NB4 (cell line): Measurements from ENCODE around the gene EPHA5.

Experiments used
- MYC ChIP-seq: IDR thresholded peaks from 2 replicates; pipeline ENCODE4 v1.6.1; 2011; ENCODE audit warnings: low read depth, low read length
- POLR2A ChIP-seq: IDR thresholded peaks from 2 replicates; pipeline ENCODE4 v1.6.1; 2011; ENCODE audit warnings: mild to moderate bottlenecking; ENCODE audit not compliant: insufficient read length; ENCODE audit errors: extremely low read depth
- TF ChIP-seq, protein P1 (sequence below): IDR thresholded peaks from one replicate; pipeline ENCODE4 v1.5.1; 2012; ENCODE audit warnings: low read depth, low read length

DNA sequence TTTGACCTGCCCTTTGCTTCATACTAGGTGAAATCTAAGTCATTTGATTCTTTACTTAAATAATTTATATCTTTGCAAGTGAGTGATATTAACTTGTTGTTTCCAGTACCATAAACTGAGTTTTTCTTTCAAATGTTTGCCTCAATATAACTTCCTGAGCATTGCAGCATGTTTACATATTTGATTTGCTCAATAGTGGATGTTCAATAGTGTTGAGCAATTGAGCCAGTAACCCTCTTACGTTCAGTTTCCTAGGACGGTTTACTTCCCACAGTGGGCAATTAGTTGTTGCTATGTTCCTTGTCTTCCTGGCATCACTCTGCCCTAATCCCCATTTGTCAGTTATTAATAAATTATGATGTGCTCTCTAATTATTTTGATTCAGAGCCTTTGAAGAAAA, 278.5 kb downstream of the EPHA5 start:
- TF ChIP-seq, protein P1, sequence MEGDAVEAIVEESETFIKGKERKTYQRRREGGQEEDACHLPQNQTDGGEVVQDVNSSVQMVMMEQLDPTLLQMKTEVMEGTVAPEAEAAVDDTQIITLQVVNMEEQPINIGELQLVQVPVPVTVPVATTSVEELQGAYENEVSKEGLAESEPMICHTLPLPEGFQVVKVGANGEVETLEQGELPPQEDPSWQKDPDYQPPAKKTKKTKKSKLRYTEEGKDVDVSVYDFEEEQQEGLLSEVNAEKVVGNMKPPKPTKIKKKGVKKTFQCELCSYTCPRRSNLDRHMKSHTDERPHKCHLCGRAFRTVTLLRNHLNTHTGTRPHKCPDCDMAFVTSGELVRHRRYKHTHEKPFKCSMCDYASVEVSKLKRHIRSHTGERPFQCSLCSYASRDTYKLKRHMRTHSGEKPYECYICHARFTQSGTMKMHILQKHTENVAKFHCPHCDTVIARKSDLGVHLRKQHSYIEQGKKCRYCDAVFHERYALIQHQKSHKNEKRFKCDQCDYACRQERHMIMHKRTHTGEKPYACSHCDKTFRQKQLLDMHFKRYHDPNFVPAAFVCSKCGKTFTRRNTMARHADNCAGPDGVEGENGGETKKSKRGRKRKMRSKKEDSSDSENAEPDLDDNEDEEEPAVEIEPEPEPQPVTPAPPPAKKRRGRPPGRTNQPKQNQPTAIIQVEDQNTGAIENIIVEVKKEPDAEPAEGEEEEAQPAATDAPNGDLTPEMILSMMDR: no peak
- no peak for TF ChIP-seq POLR2A
- TF ChIP-seq MYC: no peak
